Kidney (tissue), 14 donors: Measurements from ENCODE around the gene BST1. TPM values are rescaled to one million over a fixed set of nuclear protein-coding genes. Genes with fewer than 3 reads are reported as not detected.
A peak's percentile ranks its signal among the peaks of the same experiment; 100 is the strongest.

Experiments
- DNase-seq, 5 donors: peaks; one replicate each; pipeline ENCODE4 v3.0.0-alpha.2; 2013 to 2020
- FAIRE-seq: peaks from 2 replicates; lab custom pipeline; 2012; peaks lifted over from hg19 to GRCh38; lab: Jason Lieb, UNC
- H3K27ac ChIP-seq, 2 donors: one replicate each; pipeline ENCODE4 v1.7.0; 2013; ENCODE audit warnings: low read depth in 2 of 2, low read length in 2 of 2, inconsistent platforms in 1 of 2
- H3K27me3 ChIP-seq: one replicate; pipeline ENCODE4 v1.7.1; 2013; ENCODE audit warnings: low read length, inconsistent platforms; ENCODE audit not compliant: control insufficient read depth, insufficient read depth
- H3K36me3 ChIP-seq, 3 donors: one replicate each; pipeline versions ENCODE4 v1.7.0 to v1.7.1; 2013; ENCODE audit warnings: low read length in 3 of 3, control low read depth in 1 of 3, inconsistent platforms in 1 of 3; ENCODE audit not compliant: insufficient read depth in 3 of 3, control insufficient read depth in 2 of 3
- H3K4me1 ChIP-seq, 3 donors: one replicate each; pipeline versions ENCODE4 v1.7.0 to v1.7.1; 2013; ENCODE audit warnings: low read length in 3 of 3, inconsistent platforms in 1 of 3, low read depth in 1 of 3; ENCODE audit not compliant: control insufficient read depth in 2 of 3, insufficient read depth in 2 of 3
- H3K4me3 ChIP-seq, 3 donors: one replicate each; pipeline versions ENCODE4 v1.7.0 to v1.8.1; 2013; ENCODE audit warnings: low read length in 3 of 3, control low read depth in 1 of 3, inconsistent platforms in 1 of 3
- H3K9ac ChIP-seq, 3 donors: one replicate each; pipeline versions ENCODE4 v1.7.0 to v1.7.1; 2013; ENCODE audit warnings: low read length in 3 of 3, control low read depth in 1 of 3, inconsistent platforms in 1 of 3
- H3K9me3 ChIP-seq, 3 donors: one replicate each; pipeline versions ENCODE4 v1.7.0 to v1.7.1; 2013; ENCODE audit warnings: low read length in 3 of 3, control low read depth in 1 of 3, inconsistent platforms in 1 of 3; ENCODE audit not compliant: control insufficient read depth in 2 of 3, insufficient read depth in 1 of 3
- intact Hi-C: fragments of 100-400 bp; cut with DNase I; formaldehyde crosslinking; loops from one replicate; pipeline ENCODE4 v1.11.1; 2022
- polyA plus RNA-seq: library from polyadenylated mRNA; stranded (reverse); fragments of 350-450 nt; fragmentation: Illumina TruSeq; extraction: RNeasy Lipid Tissue Mini Kit (QIAGEN cat#74804); gene quantifications from one replicate; pipeline ENCODE4 v1.2.3, GENCODE V29; 2014; ENCODE audit warnings: low read depth, low replicate concordance; ENCODE audit not compliant: insufficient read depth
- total RNA-seq: library from RNA; stranded (reverse); fragmentation: NEBNext Ultra II Directional; extraction: Animal tissue kit (Norgen Biotek cat#: 25700); gene quantifications from one replicate; pipeline ENCODE4 v1.2.1, GENCODE V29; 2021
- TF ChIP-seq, protein P1 (sequence below): IDR thresholded peaks from 3 replicates; pipeline ENCODE4 v1.5.1; 2012; ENCODE audit warnings: mild to moderate bottlenecking, moderate library complexity, borderline replicate concordance; ENCODE audit not compliant: insufficient read depth; ENCODE audit errors: extremely low read depth
- donor health status: control.
- donor health status: control.
- donor health status: control.
- donor health status: control.
- donor health status: control.
- donor health status: DM: yes; HTN: yes; CAD: no.
- donor health status: Normal renal cell carcinoma (clear cell type).

The BST1 gene
- total and polyA plus RNA-seq, 2 donors from 2014 or later = 5.3 to 19.0 TPM

DNA sequence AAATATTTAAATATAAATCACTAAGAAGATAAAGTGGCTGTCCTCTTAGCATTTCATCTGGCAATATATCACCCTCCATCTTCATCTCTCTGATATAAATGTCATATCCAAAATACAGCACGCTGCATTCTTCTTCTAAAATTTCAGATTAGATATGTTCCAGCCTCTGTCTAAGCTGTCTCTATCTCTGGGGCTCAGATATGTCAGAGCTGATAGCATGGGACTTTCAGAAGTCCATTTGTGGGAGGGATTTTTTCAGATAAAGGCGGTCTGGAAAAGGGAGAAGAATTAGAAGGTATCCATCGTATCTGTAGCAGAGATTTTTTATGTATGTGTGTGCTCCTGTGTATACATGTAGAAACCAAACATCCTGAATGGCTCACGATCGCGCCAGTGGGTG is 50.2 kb downstream of the BST1 start:
- TF ChIP-seq, protein P1, sequence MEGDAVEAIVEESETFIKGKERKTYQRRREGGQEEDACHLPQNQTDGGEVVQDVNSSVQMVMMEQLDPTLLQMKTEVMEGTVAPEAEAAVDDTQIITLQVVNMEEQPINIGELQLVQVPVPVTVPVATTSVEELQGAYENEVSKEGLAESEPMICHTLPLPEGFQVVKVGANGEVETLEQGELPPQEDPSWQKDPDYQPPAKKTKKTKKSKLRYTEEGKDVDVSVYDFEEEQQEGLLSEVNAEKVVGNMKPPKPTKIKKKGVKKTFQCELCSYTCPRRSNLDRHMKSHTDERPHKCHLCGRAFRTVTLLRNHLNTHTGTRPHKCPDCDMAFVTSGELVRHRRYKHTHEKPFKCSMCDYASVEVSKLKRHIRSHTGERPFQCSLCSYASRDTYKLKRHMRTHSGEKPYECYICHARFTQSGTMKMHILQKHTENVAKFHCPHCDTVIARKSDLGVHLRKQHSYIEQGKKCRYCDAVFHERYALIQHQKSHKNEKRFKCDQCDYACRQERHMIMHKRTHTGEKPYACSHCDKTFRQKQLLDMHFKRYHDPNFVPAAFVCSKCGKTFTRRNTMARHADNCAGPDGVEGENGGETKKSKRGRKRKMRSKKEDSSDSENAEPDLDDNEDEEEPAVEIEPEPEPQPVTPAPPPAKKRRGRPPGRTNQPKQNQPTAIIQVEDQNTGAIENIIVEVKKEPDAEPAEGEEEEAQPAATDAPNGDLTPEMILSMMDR = no peak
- intact Hi-C loops = no loop called here
- Histone ChIP-seq H3K9ac (no peak overlapping the region), H3K27me3 (no peaks in the 10 kb centered on the region), H3K4me1 (peaks cover 0 to 2% (median 0%) of the 10 kb centered on the region in 3 donors), H3K27ac (peak overlapping the region in 1 of 2 donors; percentile 78), H3K4me3 (no peak overlapping the region), H3K36me3 (no peaks in the 10 kb centered on the region), H3K9me3 (no peaks in the 10 kb centered on the region)
- FAIRE-seq (no peak), DNase-seq (no peak)

DNA sequence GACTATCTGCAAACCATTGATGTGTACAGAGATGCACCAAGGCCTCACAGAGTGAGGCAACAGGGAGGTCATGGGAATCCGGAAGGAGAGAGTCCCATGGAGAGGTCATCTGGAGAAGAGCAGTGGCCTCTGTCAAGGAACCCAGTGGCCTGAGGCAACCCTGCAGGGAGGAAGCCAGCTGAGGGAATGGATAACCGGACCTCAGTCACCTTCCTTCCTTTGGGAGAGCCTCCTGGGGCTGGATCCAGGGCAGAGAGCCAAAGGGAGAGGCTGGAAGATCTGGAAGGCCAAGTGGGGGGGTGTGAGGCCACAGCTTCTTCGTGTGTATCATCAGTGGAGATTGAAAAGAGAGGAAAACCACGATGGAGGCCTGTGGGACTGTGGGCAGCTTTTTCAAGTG is 50.9 kb downstream of the BST1 start:
- no peak overlapping the region for H3K4me3 ChIP-seq
- TF ChIP-seq, protein P1 = no peak
- H3K4me1 ChIP-seq = peaks cover 0 to 2% (median 0%) of the 10 kb centered on the region in 3 donors
- intact Hi-C loops = no loop called here
- no peaks in the 10 kb centered on the region for H3K36me3 ChIP-seq
- H3K9me3 ChIP-seq = no peaks in the 10 kb centered on the region
- H3K27me3 ChIP-seq = no peaks in the 10 kb centered on the region
- DNase-seq (peak in 2 of 5 donors; percentile 40 to 86), FAIRE-seq (no peak)
- no peak overlapping the region for H3K9ac ChIP-seq
- H3K27ac ChIP-seq = peak overlapping the region; percentile 55 to 78

DNA sequence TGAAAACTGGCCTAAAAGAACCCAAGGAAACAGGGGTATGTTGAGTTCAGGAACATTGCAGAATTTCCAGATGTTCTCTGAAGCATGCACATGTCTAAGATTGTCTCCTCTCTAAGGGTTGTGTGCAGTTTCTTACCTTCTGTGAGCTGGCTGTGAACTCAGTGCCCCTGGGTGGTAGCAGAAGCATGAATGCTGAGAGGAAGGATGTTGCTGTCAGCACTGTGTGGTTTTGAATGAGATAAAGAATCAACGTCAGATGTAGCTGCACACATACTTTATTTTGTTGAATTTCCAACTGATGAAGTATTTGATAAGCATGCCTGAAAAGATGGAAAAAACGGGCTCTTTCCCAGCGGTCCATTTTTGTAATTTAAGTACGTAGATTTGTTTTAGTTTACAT is 51.5 kb downstream of the BST1 start:
- TF ChIP-seq, protein P1 = no peak
- peaks cover 0 to 2% (median 0%) of the 10 kb centered on the region in 3 donors for H3K4me1 ChIP-seq
- H3K4me3 ChIP-seq = no peak overlapping the region
- FAIRE-seq (no peak), DNase-seq (no peak)
- H3K27me3 ChIP-seq = no peaks in the 10 kb centered on the region
- H3K36me3 ChIP-seq = no peaks in the 10 kb centered on the region
- H3K9ac ChIP-seq = no peak overlapping the region
- intact Hi-C loops = no loop called here
- peak overlapping the region; percentile 55 to 63 for H3K27ac ChIP-seq
- H3K9me3 ChIP-seq = no peaks in the 10 kb centered on the region
